K562 (cell line): ENCODE data around the gene USP24. TPM values are rescaled to one million over a fixed set of nuclear protein-coding genes. Genes with fewer than 3 reads are reported as not detected.

Source experiments
- AFF4 ChIP-seq: sonication (generic); formaldehyde crosslinking; IDR thresholded peaks from 2 replicates; pipeline ENCODE4 v1.8.0; 2023; ENCODE audit warnings: mild to moderate bottlenecking, missing genetic modification reagents
- ARNT ChIP-seq, 2 experiments: fragments of 450-650 bp; IDR thresholded peaks; 2 replicates each; pipeline ENCODE4 v1.6.1; 2016; ENCODE audit warnings: mild to moderate bottlenecking in 1 of 2
- BACH1 ChIP-seq: fragments of 200-800 bp; sonication (Bioruptor generic); IDR thresholded peaks from 2 replicates; pipeline ENCODE4 v1.6.1; 2016; ENCODE audit warnings: missing genetic modification characterization, missing compliant biosample characterization
- CHD7 ChIP-seq: fragments of 200-600 bp; sonication (generic); IDR thresholded peaks from one replicate; pipeline ENCODE4 v1.6.1; 2012; ENCODE audit warnings: mild to moderate bottlenecking, low read depth, low read length, inconsistent platforms
- EP400 ChIP-seq: fragments of 450-650 bp; IDR thresholded peaks from 2 replicates; pipeline ENCODE4 v1.6.1; 2017; ENCODE audit warnings: antibody characterized with exemption, mild to moderate bottlenecking, moderate library complexity
- L3MBTL2 ChIP-seq: fragments of 450-650 bp; IDR thresholded peaks from 2 replicates; pipeline ENCODE4 v1.6.1; 2016; ENCODE audit warnings: mild to moderate bottlenecking, moderate library complexity
- MED1 ChIP-seq: sonication (generic); formaldehyde crosslinking; IDR thresholded peaks from 2 replicates; pipeline ENCODE4 v1.8.1; 2023; ENCODE audit warnings: missing genetic modification reagents, borderline replicate concordance
- NONO ChIP-seq, 2 experiments: fragments of 200-400 bp in 1 of 2; fragments of 450-650 bp in 1 of 2; formaldehyde crosslinking in 1 of 2; IDR thresholded peaks; 2 replicates each; pipeline ENCODE4 v1.6.1; 2017; ENCODE audit warnings: low read depth in 2 of 2, mild to moderate bottlenecking in 2 of 2, moderate library complexity in 2 of 2, low read length in 1 of 2
- POLR2G ChIP-seq: fragments of 200-400 bp; formaldehyde crosslinking; IDR thresholded peaks from 2 replicates; pipeline ENCODE4 v1.6.1; 2017; ENCODE audit warnings: low read depth, mild to moderate bottlenecking, antibody characterized with exemption, low read length, moderate library complexity
- SMAD4 ChIP-seq: fragments of 250-450 bp; sonication (Bioruptor Pico); conservative IDR thresholded peaks from 2 replicates; pipeline ENCODE4 v1.8.0; 2021; ENCODE audit warnings: inconsistent platforms, mild to moderate bottlenecking, moderate library complexity
- ZNF134 ChIP-seq: fragments of 250-450 bp; sonication (Bioruptor Pico); conservative IDR thresholded peaks from 2 replicates; pipeline ENCODE4 v1.4.0; 2020
- ZNF766 ChIP-seq: fragments of 200-800 bp; sonication (Bioruptor generic); conservative IDR thresholded peaks from 2 replicates; pipeline ENCODE4 v1.6.1; 2016; ENCODE audit warnings: missing genetic modification characterization, missing compliant biosample characterization
- polyA plus RNA-seq, 8 experiments: library from polyadenylated mRNA; depleted of rRNA in 4 of 8; stranded (reverse) in 5 of 8; unstranded in 3 of 8; fragments of >200 nt; fragmentation: Nextera tagmentation in 2 of 8; fragmentation: Illumina TruSeq in 1 of 8; extraction: Ambion mirVana in 2 of 8; extraction: Trizol in 1 of 8; gene quantifications; 2 replicates each; pipeline versions ENCODE4 v1.2.1 to v1.2.3, GENCODE V29; 2011 to 2014; ENCODE audit warnings: inconsistent platforms in 1 of 8, missing spikeins in 1 of 8
- total RNA-seq, 7 experiments: library from RNA; depleted of rRNA in 6 of 7; stranded (reverse); fragments of >200 nt in 6 of 7; fragmentation: Illumina TruSeq in 2 of 7; extraction: Trizol in 2 of 7; gene quantifications; 2 replicates each; pipeline versions ENCODE4 v1.2.1 to v1.2.3, GENCODE V29; 2011 to 2021; ENCODE audit warnings: low replicate concordance in 1 of 7

The USP24 gene
- total and polyA plus RNA-seq, 9 of the 15 experiments (the other 6 are each of a cell fraction or from before 2014, with no cell fraction given): 7.7 to 62.6 (median 36.8) TPM

GRCh38 chr1:55039342-55040082, 175.7 kb downstream of the USP24 start, which contains the start of gene PCSK9 (continued):
- TF ChIP-seq AFF4 (no peak), ARNT (IDR thresholded peaks at IDR 0.05) (no peak), CHD7 (no peak), NONO (IDR thresholded peaks at IDR 0.05; ENCODE audit: low read depth in 2 of 2, low read length in 1 of 2) (peak in 1 of 2 experiments; percentile 9; a peak in 1 of 4 replicates), EP400 (peak; percentile 53; the same call in 1 of the 2 replicates), BACH1 (tag) (no peak), SMAD4 (CRISPR knock-in tag) (no peak; the same call in 1 of the 2 replicates), MED1 (CRISPR knock-in tag) (no peak), L3MBTL2 (peak; percentile 96), ZNF134 (CRISPR knock-in tag) (no peak), POLR2G (peak; percentile 85), ZNF766 (no peak)
